ENCODE data around the gene CASTOR1. TPM values are rescaled to one million over a fixed set of nuclear protein-coding genes. Genes with fewer than 3 reads are reported as not detected.

Gene CASTOR1
- polyA plus RNA-seq, 1 experiment, result 12.0 TPM

DNA sequence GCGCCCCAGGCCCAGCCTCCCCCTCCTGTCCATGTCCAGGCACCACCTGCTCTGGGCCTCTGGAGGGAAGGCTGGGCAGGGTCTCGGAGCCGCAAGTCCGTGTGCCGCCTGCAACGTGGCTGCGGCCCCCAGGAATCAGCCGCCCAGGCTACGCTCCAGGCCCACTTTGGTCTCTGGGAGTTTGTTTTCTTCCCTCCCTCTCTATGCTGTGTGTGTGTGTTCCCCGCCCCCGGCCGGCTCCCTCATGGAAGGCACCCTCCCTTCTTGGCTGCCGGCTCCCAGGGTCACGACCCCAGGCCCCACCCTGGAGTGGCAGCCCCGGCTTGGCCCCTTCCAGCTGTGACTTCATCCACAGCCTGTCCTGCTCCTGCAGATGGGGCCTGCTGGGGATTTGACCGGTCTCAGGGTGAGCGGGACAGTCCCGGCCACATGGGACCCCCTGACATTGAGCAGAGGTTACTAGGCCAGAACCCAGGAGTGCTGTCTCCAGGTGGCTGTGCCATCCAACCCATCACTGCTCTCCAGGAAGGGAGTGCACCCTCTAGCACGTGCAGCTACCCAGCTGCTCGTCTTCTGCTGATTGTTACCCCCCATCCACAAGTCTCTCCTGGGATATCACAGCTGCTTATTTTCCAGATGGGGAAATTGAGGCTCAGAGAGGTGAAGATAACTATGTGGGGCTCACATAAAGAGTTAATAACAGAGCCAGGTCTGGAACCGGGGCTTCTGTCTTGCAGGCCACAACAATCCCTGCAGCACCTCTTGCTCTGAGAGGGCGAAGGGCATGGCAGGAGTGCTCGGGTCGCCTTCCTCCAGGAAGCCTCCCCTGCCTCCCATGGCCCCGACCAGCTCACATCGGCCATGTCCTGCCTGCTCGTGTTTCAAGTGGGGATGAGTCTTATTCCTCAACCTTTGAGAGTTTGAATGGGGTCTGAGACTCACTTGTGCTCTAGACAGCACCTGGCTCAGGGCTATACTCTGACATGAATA is 40.0 kb downstream of the CASTOR1 start:
- Histone ChIP-seq H3K9me3 (ENCODE audit: control insufficient read depth, insufficient read depth, low read length) (peaks cover 6% of the 10 kb centered on the region; the same call in 1 of the 2 replicates), H3K4me3 (ENCODE audit: low read depth, low read length) (no peak overlapping the region), H3K27ac (ENCODE audit: low read depth, low read length) (peak overlapping the region; percentile 77), H3K27me3 (ENCODE audit: control insufficient read depth, insufficient read depth, low read length) (no peaks in the 10 kb centered on the region)
- no peak for DNase-seq (ENCODE audit: low read depth, low spot score)
- CTCF ChIA-PET, result interaction anchor here (0.5 to 2.2 kb wide), 4 partner anchors 10 to 151 kb away, joined by 3 to 18 read pairs (median 4); partner anchors contain the start of gene CASTOR1
- TF ChIP-seq, protein P1, sequence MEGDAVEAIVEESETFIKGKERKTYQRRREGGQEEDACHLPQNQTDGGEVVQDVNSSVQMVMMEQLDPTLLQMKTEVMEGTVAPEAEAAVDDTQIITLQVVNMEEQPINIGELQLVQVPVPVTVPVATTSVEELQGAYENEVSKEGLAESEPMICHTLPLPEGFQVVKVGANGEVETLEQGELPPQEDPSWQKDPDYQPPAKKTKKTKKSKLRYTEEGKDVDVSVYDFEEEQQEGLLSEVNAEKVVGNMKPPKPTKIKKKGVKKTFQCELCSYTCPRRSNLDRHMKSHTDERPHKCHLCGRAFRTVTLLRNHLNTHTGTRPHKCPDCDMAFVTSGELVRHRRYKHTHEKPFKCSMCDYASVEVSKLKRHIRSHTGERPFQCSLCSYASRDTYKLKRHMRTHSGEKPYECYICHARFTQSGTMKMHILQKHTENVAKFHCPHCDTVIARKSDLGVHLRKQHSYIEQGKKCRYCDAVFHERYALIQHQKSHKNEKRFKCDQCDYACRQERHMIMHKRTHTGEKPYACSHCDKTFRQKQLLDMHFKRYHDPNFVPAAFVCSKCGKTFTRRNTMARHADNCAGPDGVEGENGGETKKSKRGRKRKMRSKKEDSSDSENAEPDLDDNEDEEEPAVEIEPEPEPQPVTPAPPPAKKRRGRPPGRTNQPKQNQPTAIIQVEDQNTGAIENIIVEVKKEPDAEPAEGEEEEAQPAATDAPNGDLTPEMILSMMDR (IDR thresholded peaks at IDR 0.05; ENCODE audit: low read depth, low read length), result no peak
- POLR2A ChIA-PET, result no interaction called here

DNA sequence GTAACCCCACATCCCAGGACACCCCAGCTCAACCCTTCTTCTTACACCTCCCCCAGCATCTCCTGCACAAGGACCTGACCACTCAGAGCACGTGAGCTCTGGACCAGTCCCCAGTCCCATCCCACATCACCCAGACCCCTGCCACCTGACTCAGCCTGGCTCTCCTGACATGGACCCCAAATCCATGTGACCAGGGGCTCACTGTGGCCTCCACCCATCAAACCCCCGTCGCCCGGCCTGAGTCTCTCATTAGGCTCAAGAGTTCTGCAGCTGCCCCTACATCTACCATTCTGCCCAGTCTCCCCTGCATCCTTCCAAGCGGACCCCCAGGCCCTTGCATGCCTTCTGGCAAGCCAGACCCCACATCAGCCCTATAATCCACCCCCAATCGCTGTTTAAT is 40.8 kb downstream of the CASTOR1 start:
- Histone ChIP-seq H3K4me3 (ENCODE audit: low read depth, low read length) (no peak overlapping the region), H3K27ac (ENCODE audit: low read depth, low read length) (peak overlapping the region; percentile 21), H3K27me3 (ENCODE audit: control insufficient read depth, insufficient read depth, low read length) (no peaks in the 10 kb centered on the region), H3K9me3 (ENCODE audit: control insufficient read depth, insufficient read depth, low read length) (peaks cover 11% of the 10 kb centered on the region; the same call in 1 of the 2 replicates)
- TF ChIP-seq, protein P1 (IDR thresholded peaks at IDR 0.05; ENCODE audit: low read depth, low read length), result no peak
- ChIA-PET POLR2A (no interaction called here), CTCF (interaction anchor here (0.5 to 1.2 kb wide), 2 partner anchors 9 to 140 kb away, joined by 3 read pairs; no protein-coding TSS in a partner anchor)
- no peak for DNase-seq (ENCODE audit: low read depth, low spot score)

DNA sequence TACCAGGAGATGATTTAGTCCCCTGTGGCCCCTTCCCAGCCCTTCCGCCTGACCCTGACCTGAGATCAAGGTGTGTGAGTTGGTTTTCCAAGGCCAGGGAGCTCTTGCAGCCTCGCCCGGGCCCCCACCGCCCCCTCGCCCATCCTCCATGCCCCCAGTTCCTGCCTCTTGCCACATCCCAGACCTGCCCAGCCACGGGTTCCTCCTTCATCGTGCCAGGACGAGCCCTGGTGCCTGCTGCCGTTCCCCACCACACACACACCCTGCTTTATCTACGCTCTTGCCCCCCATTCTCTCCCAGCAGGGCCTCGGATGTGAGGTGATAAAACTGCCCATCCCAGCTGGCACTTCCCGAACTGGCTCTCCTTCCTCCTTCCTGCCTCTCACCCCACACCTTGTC is 41.3 kb downstream of the CASTOR1 start:
- H3K27ac ChIP-seq (ENCODE audit: low read depth, low read length), result no peak overlapping the region
- POLR2A ChIA-PET, result no interaction called here
- TF ChIP-seq, protein P1 (IDR thresholded peaks at IDR 0.05; ENCODE audit: low read depth, low read length), result no peak
- peaks cover 13% of the 10 kb centered on the region; the same call in 1 of the 2 replicates for H3K9me3 ChIP-seq (ENCODE audit: control insufficient read depth, insufficient read depth, low read length)
- H3K27me3 ChIP-seq (ENCODE audit: control insufficient read depth, insufficient read depth, low read length), result no peaks in the 10 kb centered on the region
- CTCF ChIA-PET, result interaction anchor here (1.2 kb wide), 1 partner anchor 139 kb away, joined by 3 read pairs; no protein-coding TSS in a partner anchor
- no peak for DNase-seq (ENCODE audit: low read depth, low spot score)
- no peak overlapping the region for H3K4me3 ChIP-seq (ENCODE audit: low read depth, low read length)

DNA sequence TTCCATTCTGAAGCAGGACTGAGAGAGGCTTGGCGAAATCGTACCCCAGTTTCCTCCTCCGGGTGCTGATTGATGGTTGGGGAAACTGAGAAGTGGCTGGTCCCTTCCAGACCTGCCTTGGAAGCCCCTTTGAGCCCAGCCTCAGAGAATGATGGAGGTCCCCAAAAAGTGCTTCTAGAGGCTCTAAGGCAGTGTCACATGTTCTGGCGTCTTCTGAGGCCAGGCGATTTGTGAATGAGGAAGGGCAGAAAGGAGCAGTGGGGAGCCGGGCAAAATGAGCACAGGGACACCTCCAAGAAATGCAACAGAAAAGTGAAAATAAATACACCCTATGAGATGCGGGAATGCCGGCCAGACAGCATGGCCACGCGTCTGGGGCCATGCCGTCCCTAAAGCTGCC is 41.7 kb downstream of the CASTOR1 start:
- ChIA-PET CTCF (interaction anchor here (1.2 kb wide), 1 partner anchor 139 kb away, joined by 3 read pairs; no protein-coding TSS in a partner anchor), POLR2A (no interaction called here)
- TF ChIP-seq, protein P1 (IDR thresholded peaks at IDR 0.05; ENCODE audit: low read depth, low read length), result no peak
- no peaks in the 10 kb centered on the region for H3K27me3 ChIP-seq (ENCODE audit: control insufficient read depth, insufficient read depth, low read length)
- peak overlapping the region; percentile 84 for H3K4me3 ChIP-seq (ENCODE audit: low read depth, low read length)
- no peak for DNase-seq (ENCODE audit: low read depth, low spot score)
- peaks cover 13% of the 10 kb centered on the region; the same call in 1 of the 2 replicates for H3K9me3 ChIP-seq (ENCODE audit: control insufficient read depth, insufficient read depth, low read length)
- H3K27ac ChIP-seq (ENCODE audit: low read depth, low read length), result peak overlapping the region; percentile 93
